ENCODE results near the gene SMC1A.

Gene SMC1A

GRCh38 chrX:53324803-53325202 lies 97.7 kb downstream of the SMC1A start:
- DNase-seq (ENCODE audit: insufficient read length, low spot score): no peak
- peak; percentile 16 for FAIRE-seq
- TF ChIP-seq SPI1 (IDR thresholded peaks at IDR 0.05; ENCODE audit: low read depth, low read length) (peak; percentile 65), POLR2A (IDR thresholded peaks at IDR 0.05; ENCODE audit: low read depth, low read length) (no peak)
